Measurements from ENCODE around the gene RBP3. TPM values are rescaled to one million over a fixed set of nuclear protein-coding genes. Genes with fewer than 3 reads are reported as not detected.

RBP3 gene
- total RNA-seq, 2 experiments from 2014 or later = not detected

DNA sequence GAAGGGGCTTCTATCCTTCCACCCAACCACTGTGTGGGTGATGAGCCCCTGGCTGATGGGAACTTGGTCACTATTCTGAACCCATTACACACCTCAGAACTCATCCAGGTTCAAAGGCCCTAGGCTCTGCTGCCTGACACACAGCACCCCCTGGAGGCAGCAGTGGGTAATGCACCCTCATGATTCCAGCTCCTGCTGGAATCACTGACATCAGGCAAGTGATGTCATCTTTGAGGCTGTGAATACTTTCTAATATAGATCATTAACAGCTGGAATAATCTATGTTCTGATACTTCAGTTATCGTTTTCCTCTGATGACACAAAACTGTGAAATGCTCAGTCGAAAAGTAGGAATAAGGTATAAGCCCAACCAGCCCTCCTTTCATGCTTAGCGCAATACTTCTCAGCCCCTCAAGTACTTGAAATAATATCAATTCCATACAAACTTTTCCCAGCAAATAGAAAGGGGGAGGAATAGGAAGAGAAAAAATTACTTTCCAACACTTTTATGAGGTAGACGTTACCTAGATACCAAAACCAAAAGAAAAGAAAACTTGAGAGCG is 7.5 kb upstream of the RBP3 start:
- no peak overlapping the region for H3K4me3 Mint-ChIP-seq
- no peaks in the 10 kb centered on the region for H3K4me1 Mint-ChIP-seq (ENCODE audit: low read depth)
- no peaks in the 10 kb centered on the region for H3K27me3 Mint-ChIP-seq (ENCODE audit: low read depth)
- no peaks in the 10 kb centered on the region for H3K36me3 Mint-ChIP-seq (ENCODE audit: low read depth)
- POLR2A ChIA-PET = no interaction called here
- CTCF ChIA-PET = interaction anchor here (0.6 to 2.4 kb wide), 15 partner anchors 13 to 339 kb away, joined by 3 to 14 read pairs (median 4); partner anchors contain the start of gene ZNF488
- DNase-seq (peak; percentile 76), ATAC-seq (peak; percentile 49)
- H3K27ac Mint-ChIP-seq = no peak overlapping the region
- H3K9me3 Mint-ChIP-seq (ENCODE audit: insufficient read depth) = no peaks in the 10 kb centered on the region

DNA sequence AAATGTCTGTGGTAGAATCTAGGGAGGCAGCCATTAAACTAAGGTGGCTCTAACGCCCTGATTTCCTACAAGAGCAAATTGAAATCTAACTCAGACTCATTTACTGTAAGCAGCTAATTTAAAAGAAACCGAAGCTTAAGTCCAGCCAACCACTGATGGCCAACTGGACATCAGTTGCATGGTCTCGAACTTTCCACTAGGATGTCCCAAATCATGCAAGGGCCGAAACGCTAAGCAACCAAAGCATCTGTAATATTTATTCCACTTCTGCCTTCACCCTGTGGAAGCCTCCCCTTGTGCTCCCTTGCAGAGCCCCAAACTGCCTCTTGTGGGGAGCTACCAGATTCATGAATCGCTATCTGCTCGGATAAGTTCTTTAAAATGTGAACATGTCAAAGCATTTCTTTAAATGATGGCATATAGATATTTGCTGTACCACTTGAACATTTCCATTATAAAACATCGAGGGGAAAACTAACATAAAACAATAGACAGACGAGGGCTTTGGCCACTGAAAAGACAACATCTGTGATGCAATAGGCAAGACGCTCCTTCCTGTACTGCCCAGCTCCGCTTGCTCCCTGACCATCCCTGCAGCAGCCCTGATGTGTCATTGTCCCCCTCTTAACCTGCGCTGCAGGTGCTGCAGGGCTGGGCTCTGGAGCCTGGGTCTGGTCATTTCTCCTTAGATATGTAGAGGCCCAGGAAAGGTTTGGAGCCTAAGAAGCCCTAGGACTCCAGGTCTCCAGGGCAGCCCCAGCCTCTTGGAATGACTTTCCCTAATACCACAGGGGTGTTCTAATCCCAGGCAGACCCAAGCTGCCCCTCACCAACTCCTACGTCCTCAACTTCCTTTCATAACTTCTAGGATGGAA is 2.9 kb upstream of the RBP3 start:
- CTCF ChIA-PET = no interaction called here

DNA sequence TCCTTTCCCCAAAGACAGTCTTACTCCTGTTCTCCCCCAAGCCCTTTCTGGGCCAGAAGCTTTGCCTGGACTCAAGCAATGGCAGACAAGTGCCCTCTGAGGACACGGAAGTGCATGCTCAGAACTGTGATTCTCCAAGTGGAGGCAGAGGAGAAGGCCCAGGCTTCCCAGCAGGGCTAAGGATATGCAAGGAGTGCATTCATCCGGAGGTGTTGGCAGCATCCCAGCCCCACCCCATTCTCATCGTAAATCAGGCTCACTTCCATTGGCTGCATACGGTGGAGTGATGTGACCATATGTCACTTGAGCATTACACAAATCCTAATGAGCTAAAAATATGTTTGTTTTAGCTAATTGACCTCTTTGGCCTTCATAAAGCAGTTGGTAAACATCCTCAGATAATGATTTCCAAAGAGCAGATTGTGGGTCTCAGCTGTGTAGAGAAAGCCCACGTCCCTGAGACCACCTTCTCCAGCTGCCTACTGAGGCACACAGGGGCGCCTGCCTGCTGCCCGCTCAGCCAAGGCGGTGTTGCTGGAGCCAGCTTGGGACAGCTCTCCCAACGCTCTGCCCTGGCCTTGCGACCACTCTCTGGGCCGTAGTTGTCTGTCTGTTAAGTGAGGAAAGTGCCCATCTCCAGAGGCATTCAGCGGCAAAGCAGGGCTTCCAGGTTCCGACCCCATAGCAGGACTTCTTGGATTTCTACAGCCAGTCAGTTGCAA is 1.4 kb upstream of the RBP3 start:
- H3K4me3 Mint-ChIP-seq = no peak overlapping the region
- H3K27ac Mint-ChIP-seq = no peak overlapping the region
- no peaks in the 10 kb centered on the region for H3K9me3 Mint-ChIP-seq (ENCODE audit: insufficient read depth)
- no peaks in the 10 kb centered on the region for H3K27me3 Mint-ChIP-seq (ENCODE audit: low read depth)
- DNase-seq = no peak
- ChIA-PET CTCF (interaction anchor here (1.0 to 1.6 kb wide), 3 partner anchors 14 to 322 kb away, joined by 4 to 8 read pairs (median 5); no protein-coding TSS in a partner anchor), POLR2A (no interaction called here)
- H3K4me1 Mint-ChIP-seq (ENCODE audit: low read depth) = no peaks in the 10 kb centered on the region
- no peak for ATAC-seq
- H3K36me3 Mint-ChIP-seq (ENCODE audit: low read depth) = no peaks in the 10 kb centered on the region

More for the DNA sequence above, 2.9 kb upstream of the RBP3 start:
- Mint-ChIP-seq H3K4me1 (ENCODE audit: low read depth) (no peaks in the 10 kb centered on the region), H3K27ac (no peak overlapping the region), H3K4me3 (no peak overlapping the region), H3K36me3 (ENCODE audit: low read depth) (no peaks in the 10 kb centered on the region), H3K9me3 (ENCODE audit: insufficient read depth) (no peaks in the 10 kb centered on the region), H3K27me3 (ENCODE audit: low read depth) (no peaks in the 10 kb centered on the region)
- no peak for ATAC-seq
- POLR2A ChIA-PET = no interaction called here
- DNase-seq = no peak

DNA sequence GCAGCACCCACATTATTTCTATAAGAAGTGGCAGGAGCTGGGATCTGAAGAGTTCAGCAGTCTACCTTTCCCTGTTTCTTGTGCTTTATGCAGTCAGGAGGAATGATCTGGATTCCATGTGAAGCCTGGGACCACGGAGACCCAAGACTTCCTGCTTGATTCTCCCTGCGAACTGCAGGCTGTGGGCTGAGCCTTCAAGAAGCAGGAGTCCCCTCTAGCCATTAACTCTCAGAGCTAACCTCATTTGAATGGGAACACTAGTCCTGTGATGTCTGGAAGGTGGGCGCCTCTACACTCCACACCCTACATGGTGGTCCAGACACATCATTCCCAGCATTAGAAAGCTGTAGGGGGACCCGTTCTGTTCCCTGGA is 874 bp upstream of the RBP3 start:
- H3K9me3 Mint-ChIP-seq (ENCODE audit: insufficient read depth) = no peaks in the 10 kb centered on the region
- H3K4me1 Mint-ChIP-seq (ENCODE audit: low read depth) = no peaks in the 10 kb centered on the region
- ChIA-PET CTCF (interaction anchor here (1.0 to 1.6 kb wide), 3 partner anchors 13 to 322 kb away, joined by 4 to 8 read pairs (median 5); no protein-coding TSS in a partner anchor), POLR2A (no interaction called here)
- no peak for ATAC-seq
- H3K4me3 Mint-ChIP-seq = no peak overlapping the region
- no peak for DNase-seq
- no peak overlapping the region for H3K27ac Mint-ChIP-seq
- no peaks in the 10 kb centered on the region for H3K36me3 Mint-ChIP-seq (ENCODE audit: low read depth)
- H3K27me3 Mint-ChIP-seq (ENCODE audit: low read depth) = no peaks in the 10 kb centered on the region

DNA sequence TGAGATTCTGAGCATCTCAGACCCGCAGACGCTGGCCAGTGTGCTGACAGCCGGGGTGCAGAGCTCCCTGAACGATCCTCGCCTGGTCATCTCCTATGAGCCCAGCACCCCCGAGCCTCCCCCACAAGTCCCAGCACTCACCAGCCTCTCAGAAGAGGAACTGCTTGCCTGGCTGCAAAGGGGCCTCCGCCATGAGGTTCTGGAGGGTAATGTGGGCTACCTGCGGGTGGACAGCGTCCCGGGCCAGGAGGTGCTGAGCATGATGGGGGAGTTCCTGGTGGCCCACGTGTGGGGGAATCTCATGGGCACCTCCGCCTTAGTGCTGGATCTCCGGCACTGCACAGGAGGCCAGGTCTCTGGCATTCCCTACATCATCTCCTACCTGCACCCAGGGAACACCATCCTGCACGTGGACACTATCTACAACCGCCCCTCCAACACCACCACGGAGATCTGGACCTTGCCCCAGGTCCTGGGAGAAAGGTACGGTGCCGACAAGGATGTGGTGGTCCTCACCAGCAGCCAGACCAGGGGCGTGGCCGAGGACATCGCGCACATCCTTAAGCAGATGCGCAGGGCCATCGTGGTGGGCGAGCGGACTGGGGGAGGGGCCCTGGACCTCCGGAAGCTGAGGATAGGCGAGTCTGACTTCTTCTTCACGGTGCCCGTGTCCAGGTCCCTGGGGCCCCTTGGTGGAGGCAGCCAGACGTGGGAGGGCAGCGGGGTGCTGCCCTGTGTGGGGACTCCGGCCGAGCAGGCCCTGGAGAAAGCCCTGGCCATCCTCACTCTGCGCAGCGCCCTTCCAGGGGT is 703 bp downstream of the RBP3 start:
- Mint-ChIP-seq H3K4me1 (ENCODE audit: low read depth) (no peaks in the 10 kb centered on the region), H3K27ac (no peak overlapping the region), H3K36me3 (ENCODE audit: low read depth) (no peaks in the 10 kb centered on the region), H3K9me3 (ENCODE audit: insufficient read depth) (no peaks in the 10 kb centered on the region), H3K4me3 (no peak overlapping the region), H3K27me3 (ENCODE audit: low read depth) (no peaks in the 10 kb centered on the region)
- ATAC-seq (no peak), DNase-seq (no peak)
- POLR2A ChIA-PET = no interaction called here
- CTCF ChIA-PET = interaction anchor here (1.6 kb wide), 1 partner anchor 13 kb away, joined by 5 read pairs; no protein-coding TSS in a partner anchor

DNA sequence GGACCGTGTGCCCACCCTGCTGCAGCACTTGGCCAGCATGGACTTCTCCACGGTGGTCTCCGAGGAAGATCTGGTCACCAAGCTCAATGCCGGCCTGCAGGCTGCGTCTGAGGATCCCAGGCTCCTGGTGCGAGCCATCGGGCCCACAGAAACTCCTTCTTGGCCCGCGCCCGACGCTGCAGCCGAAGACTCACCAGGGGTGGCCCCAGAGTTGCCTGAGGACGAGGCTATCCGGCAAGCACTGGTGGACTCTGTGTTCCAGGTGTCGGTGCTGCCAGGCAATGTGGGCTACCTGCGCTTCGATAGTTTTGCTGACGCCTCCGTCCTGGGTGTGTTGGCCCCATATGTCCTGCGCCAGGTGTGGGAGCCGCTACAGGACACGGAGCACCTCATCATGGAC is 1.4 kb downstream of the RBP3 start:
- POLR2A ChIA-PET = no interaction called here
- CTCF ChIA-PET = no interaction called here
- H3K4me1 Mint-ChIP-seq (ENCODE audit: low read depth) = no peaks in the 10 kb centered on the region
- no peaks in the 10 kb centered on the region for H3K36me3 Mint-ChIP-seq (ENCODE audit: low read depth)
- no peak overlapping the region for H3K4me3 Mint-ChIP-seq
- H3K27me3 Mint-ChIP-seq (ENCODE audit: low read depth) = no peaks in the 10 kb centered on the region
- ATAC-seq (no peak), DNase-seq (no peak)
- no peak overlapping the region for H3K27ac Mint-ChIP-seq
- H3K9me3 Mint-ChIP-seq (ENCODE audit: insufficient read depth) = no peaks in the 10 kb centered on the region

DNA sequence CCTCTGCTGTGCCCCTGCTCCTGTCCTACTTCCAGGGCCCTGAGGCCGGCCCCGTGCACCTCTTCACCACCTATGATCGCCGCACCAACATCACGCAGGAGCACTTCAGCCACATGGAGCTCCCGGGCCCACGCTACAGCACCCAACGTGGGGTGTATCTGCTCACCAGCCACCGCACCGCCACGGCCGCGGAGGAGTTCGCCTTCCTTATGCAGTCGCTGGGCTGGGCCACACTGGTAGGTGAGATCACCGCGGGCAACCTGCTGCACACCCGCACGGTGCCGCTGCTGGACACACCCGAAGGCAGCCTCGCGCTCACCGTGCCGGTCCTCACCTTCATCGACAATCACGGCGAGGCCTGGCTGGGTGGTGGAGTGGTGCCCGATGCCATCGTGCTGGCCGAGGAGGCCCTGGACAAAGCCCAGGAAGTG is 1.8 kb downstream of the RBP3 start:
- Mint-ChIP-seq H3K4me3 (no peak overlapping the region), H3K27me3 (ENCODE audit: low read depth) (no peaks in the 10 kb centered on the region), H3K27ac (no peak overlapping the region), H3K9me3 (ENCODE audit: insufficient read depth) (no peaks in the 10 kb centered on the region), H3K36me3 (ENCODE audit: low read depth) (no peaks in the 10 kb centered on the region), H3K4me1 (ENCODE audit: low read depth) (no peaks in the 10 kb centered on the region)
- ChIA-PET POLR2A (no interaction called here), CTCF (no interaction called here)
- ATAC-seq = no peak
- no peak for DNase-seq

DNA sequence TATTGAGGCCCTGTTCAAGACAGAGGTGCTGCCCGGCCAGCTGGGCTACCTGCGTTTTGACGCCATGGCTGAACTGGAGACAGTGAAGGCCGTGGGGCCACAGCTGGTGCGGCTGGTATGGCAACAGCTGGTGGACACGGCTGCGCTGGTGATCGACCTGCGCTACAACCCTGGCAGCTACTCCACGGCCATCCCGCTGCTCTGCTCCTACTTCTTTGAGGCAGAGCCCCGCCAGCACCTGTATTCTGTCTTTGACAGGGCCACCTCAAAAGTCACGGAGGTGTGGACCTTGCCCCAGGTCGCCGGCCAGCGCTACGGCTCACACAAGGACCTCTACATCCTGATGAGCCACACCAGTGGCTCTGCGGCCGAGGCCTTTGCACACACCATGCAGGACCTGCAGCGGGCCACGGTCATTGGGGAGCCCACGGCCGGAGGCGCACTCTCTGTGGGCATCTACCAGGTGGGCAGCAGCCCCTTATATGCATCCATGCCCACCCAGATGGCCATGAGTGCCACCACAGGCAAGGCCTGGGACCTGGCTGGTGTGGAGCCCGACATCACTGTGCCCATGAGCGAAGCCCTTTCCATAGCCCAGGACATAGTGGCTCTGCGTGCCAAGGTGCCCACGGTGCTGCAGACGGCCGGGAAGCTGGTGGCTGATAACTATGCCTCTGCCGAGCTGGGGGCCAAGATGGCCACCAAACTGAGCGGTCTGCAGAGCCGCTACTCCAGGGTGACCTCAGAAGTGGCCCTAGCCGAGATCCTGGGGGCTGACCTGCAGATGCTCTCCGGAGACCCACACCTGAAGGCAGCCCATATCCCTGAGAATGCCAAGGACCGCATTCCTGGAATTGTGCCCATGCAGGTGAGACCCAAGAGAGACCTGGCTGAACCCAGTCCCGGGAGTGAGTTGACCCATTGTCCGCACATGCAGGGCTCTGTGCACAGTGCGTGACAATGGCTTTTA is 2.8 kb downstream of the RBP3 start:
- DNase-seq (no peak), ATAC-seq (no peak)
- H3K36me3 Mint-ChIP-seq (ENCODE audit: low read depth) = no peaks in the 10 kb centered on the region
- H3K9me3 Mint-ChIP-seq (ENCODE audit: insufficient read depth) = no peaks in the 10 kb centered on the region
- no peak overlapping the region for H3K27ac Mint-ChIP-seq
- ChIA-PET CTCF (interaction anchor here (0.5 kb wide), 1 partner anchor 1388 kb away, joined by 3 read pairs; no protein-coding TSS in a partner anchor), POLR2A (no interaction called here)
- H3K27me3 Mint-ChIP-seq (ENCODE audit: low read depth) = no peaks in the 10 kb centered on the region
- H3K4me3 Mint-ChIP-seq = no peak overlapping the region
- H3K4me1 Mint-ChIP-seq (ENCODE audit: low read depth) = no peaks in the 10 kb centered on the region

DNA sequence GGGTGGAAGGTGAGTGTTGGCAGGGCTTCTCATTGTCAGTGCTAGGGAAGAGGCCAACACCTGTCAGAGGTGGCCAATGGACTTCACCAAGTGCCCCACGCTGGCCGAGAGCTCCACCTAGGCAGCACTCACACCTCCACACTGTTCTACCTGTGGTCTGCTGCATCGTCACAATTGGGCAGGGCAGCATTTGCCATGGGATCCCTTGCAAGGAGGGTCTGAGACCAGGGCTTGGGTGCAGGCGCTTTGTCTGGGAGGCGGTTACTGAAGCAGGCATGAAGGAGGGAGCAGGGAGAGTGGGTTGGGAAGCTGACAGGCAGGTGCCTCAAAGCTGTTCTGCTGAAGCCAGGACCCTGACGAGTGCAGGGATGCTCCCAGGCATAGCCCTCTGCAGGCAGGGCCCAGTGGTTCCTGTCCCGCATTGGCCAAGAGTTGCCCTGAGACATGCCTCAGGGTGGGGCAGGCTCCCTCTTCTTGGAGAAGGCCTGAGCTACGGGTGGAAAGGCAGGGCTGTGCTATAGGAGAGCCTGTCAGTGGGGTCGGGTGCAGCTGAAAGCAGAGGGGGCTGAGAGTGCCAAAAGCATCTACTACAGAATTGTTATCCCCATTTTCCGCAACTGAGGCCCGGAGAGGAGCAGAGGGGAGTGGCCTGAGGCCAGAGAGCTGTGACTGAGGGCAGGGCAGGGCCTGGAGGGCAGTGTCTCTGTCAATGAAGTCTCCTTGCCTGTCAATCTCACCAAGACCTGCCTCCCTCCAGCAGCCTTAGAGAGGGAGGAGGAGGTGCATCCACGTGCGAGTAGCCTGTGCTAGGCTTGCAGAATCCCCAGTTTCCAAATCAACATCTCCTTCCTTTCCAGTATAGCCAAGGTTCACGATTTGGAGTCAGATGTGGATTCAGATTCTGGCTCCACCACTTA is 4.0 kb downstream of the RBP3 start:
- Mint-ChIP-seq H3K36me3 (ENCODE audit: low read depth) (no peaks in the 10 kb centered on the region), H3K4me1 (ENCODE audit: low read depth) (no peaks in the 10 kb centered on the region)
- CTCF ChIA-PET = interaction anchor here (0.5 to 1.9 kb wide), 3 partner anchors 12 to 1387 kb away, joined by 3 to 5 read pairs (median 4); no protein-coding TSS in a partner anchor

DNA sequence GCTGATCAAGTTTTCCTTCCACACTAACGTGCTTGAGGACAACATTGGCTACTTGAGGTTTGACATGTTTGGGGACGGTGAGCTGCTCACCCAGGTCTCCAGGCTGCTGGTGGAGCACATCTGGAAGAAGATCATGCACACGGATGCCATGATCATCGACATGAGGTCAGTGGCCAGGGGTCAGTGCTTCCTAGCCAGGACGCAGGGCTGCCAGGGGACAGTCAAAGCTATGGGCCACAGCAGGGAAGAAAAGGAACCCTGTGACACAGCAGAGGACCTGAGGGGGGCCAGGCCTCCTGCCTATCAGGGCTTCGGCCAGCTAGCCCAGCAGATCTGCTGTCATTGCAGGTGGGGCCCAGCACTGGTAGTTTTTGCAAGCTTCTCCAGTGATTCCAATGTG is 5.2 kb downstream of the RBP3 start:
- Mint-ChIP-seq H3K4me3 (no peak overlapping the region), H3K27ac (no peak overlapping the region), H3K36me3 (ENCODE audit: low read depth) (no peaks in the 10 kb centered on the region), H3K27me3 (ENCODE audit: low read depth) (no peaks in the 10 kb centered on the region), H3K4me1 (ENCODE audit: low read depth) (no peaks in the 10 kb centered on the region), H3K9me3 (ENCODE audit: insufficient read depth) (no peaks in the 10 kb centered on the region)
- ChIA-PET POLR2A (no interaction called here), CTCF (interaction anchor here (1.0 to 1.9 kb wide), 3 partner anchors 9 to 47 kb away, joined by 4 to 5 read pairs (median 4); no protein-coding TSS in a partner anchor)
- DNase-seq = no peak
- no peak for ATAC-seq

More for the DNA sequence above, 4.0 kb downstream of the RBP3 start:
- DNase-seq (no peak), ATAC-seq (no peak)
- H3K4me3 Mint-ChIP-seq = no peak overlapping the region
- no peak overlapping the region for H3K27ac Mint-ChIP-seq
- H3K9me3 Mint-ChIP-seq (ENCODE audit: insufficient read depth) = no peaks in the 10 kb centered on the region
- POLR2A ChIA-PET = no interaction called here
- no peaks in the 10 kb centered on the region for H3K27me3 Mint-ChIP-seq (ENCODE audit: low read depth)
